Left ventricle myocardium inferior (tissue), 1 donor: ENCODE data around the gene LMNB1. TPM values are rescaled to one million over a fixed set of nuclear protein-coding genes. Genes with fewer than 3 reads are reported as not detected.
"Not testable (repeated sequence)": the region's sequence is repeated elsewhere in the genome, so short reads cannot be mapped to it uniquely, and the experiment has no call there.

Experiments
- DNase-seq: peaks from one replicate; pipeline ENCODE4 v3.0.0-alpha.2; 2020
- H3K27ac ChIP-seq: fragments of 200-600 bp; replicated peaks from 2 replicates; pipeline ENCODE4 v1.8.0; 2021
- H3K27me3 ChIP-seq: fragments of 200-600 bp; 2 replicates; pipeline ENCODE4 v1.8.0; 2021; ENCODE audit warnings: low read depth
- H3K36me3 ChIP-seq: fragments of 200-600 bp; 2 replicates; pipeline ENCODE4 v1.8.0; 2021
- H3K4me1 ChIP-seq: fragments of 200-600 bp; 2 replicates; pipeline ENCODE4 v1.8.0; 2021
- H3K4me3 ChIP-seq: fragments of 200-600 bp; 2 replicates; pipeline ENCODE4 v1.8.0; 2021; ENCODE audit warnings: mild to moderate bottlenecking, moderate library complexity
- H3K9me3 ChIP-seq: fragments of 200-600 bp; replicated peaks from 2 replicates; pipeline ENCODE4 v1.8.0; 2021
- intact Hi-C: fragments of 100-400 bp; cut with micrococcal nuclease; formaldehyde crosslinking; loops from one replicate; pipeline ENCODE4 v1.11.0; 2022
- total RNA-seq: library from RNA; stranded (reverse); fragmentation: NEBNext Ultra II Directional; extraction: Animal tissue kit (Norgen Biotek cat#: 25700); gene quantifications from one replicate; pipeline ENCODE4 v1.2.1, GENCODE V29; 2021
- TF ChIP-seq, protein P1 (sequence below): fragments of 200-600 bp; IDR thresholded peaks from 2 replicates; pipeline ENCODE4 v1.8.0; 2021; ENCODE audit warnings: antibody characterized with exemption, mild to moderate bottlenecking, borderline replicate concordance
- donor health status: DM: no; HTN: yes; CAD: no; lungs with severe emphysema.

Gene LMNB1
- total RNA-seq, 1 donor from 2014 or later = 1.8 TPM

DNA sequence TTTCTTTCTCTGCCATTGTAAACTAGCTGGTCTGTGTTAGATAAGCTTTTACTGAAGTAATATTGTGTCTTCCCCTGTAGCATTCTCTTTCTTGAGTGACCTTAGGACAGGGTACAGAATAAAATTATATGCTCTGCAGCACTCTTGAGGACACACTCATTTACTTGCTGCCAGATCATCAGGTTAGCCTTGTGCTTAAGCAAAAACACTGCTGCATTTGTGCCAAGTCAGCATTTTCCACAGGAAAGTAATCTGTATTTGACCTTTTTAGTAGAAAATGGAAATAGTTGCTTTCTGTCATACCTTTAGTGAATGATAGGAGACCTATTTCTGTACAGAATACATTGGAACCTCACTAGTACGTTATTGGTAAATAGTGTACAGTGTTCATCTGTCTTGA is 54.2 kb downstream of the LMNB1 start:
- intact Hi-C loops = loop anchor here (5.0 to 10.0 kb wide), 2 partner anchors 214 to 481 kb away; no protein-coding TSS in a partner anchor
- no peaks in the 10 kb centered on the region for H3K9me3 ChIP-seq
- no peaks in the 10 kb centered on the region for H3K27me3 ChIP-seq
- TF ChIP-seq, protein P1, sequence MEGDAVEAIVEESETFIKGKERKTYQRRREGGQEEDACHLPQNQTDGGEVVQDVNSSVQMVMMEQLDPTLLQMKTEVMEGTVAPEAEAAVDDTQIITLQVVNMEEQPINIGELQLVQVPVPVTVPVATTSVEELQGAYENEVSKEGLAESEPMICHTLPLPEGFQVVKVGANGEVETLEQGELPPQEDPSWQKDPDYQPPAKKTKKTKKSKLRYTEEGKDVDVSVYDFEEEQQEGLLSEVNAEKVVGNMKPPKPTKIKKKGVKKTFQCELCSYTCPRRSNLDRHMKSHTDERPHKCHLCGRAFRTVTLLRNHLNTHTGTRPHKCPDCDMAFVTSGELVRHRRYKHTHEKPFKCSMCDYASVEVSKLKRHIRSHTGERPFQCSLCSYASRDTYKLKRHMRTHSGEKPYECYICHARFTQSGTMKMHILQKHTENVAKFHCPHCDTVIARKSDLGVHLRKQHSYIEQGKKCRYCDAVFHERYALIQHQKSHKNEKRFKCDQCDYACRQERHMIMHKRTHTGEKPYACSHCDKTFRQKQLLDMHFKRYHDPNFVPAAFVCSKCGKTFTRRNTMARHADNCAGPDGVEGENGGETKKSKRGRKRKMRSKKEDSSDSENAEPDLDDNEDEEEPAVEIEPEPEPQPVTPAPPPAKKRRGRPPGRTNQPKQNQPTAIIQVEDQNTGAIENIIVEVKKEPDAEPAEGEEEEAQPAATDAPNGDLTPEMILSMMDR = no peak
- no peak for DNase-seq
- H3K36me3 ChIP-seq = no peaks in the 10 kb centered on the region
- H3K27ac ChIP-seq = no peak overlapping the region
- no peak overlapping the region for H3K4me3 ChIP-seq
- no peaks in the 10 kb centered on the region for H3K4me1 ChIP-seq

DNA sequence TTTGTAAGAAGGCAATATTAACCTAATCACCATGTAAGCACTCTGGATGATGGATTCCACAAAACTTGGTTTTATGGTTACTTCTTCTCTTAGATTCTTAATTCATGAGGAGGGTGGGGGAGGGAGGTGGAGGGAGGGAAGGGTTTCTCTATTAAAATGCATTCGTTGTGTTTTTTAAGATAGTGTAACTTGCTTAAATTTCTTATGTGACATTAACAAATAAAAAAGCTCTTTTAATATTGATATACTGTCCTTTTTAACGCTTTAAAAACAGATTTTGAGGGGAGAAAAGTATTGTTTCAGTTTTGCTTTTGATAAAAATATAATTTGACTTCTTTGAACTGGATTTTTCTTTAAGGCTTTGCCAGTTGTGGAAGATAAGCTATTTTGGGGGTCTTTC is 59.8 kb downstream of the LMNB1 start:
- Histone ChIP-seq H3K36me3 (no peaks in the 10 kb centered on the region), H3K4me1 (no peaks in the 10 kb centered on the region), H3K9me3 (no peaks in the 10 kb centered on the region), H3K27ac (no peak overlapping the region), H3K4me3 (no peak overlapping the region), H3K27me3 (no peaks in the 10 kb centered on the region)
- no peak for DNase-seq
- TF ChIP-seq, protein P1 = no peak
- intact Hi-C loops = loop anchor here (10.0 kb wide), 1 partner anchor 208 kb away; no protein-coding TSS in a partner anchor

DNA sequence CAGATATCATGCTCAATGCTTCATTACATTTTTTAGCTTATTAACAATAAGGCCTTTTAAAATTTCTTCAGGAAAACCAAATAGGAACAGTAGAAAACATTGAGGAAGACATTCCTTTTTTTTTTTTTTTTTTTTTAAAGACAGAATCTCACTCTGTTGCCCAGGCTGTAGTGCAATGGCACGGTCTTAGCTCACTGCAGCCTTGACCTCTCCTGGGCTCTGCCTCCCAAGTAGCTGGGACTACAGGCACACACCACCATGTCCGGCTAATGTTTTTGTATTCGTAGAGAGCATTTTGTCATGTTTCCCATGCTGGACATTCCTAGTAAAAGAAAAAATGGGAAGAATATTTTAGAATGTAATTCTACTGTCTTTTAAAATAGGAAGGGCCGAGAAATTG is 60.3 kb downstream of the LMNB1 start:
- Histone ChIP-seq H3K4me3 (no peak overlapping the region), H3K27me3 (no peaks in the 10 kb centered on the region), H3K4me1 (no peaks in the 10 kb centered on the region), H3K9me3 (no peaks in the 10 kb centered on the region), H3K36me3 (no peaks in the 10 kb centered on the region), H3K27ac (no peak overlapping the region)
- intact Hi-C loops = loop anchor here (10.0 kb wide), 1 partner anchor 208 kb away; no protein-coding TSS in a partner anchor
- DNase-seq = no peak
- TF ChIP-seq, protein P1 = no peak

DNA sequence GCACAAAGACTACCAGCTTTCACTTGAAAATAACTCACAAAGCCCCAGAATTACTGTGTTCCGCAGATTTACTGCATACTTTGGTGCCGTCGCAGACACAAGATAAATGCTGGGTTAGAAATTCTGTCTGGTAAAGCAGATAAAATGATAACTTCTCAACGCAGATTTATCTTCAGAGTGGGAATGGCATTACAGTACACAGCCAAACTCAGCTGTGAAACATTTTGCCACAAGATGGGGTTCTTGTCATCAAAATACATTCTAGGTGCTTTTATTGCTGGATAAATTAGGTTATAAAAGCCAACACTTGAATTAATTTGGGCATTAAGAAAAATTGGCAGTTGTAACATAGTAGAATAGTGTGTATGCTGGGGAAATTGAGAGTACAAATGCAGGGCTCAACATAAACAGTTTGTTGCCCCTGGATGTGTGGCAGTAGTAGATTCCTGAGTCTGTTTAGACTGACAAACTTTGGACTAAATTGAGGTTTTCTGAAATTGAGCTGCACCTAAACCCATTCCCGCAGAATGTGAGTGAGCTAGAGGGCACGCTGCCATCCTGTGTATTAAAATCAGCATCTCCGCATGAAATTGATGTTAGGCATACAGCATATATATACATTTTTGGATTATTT is 61.1 kb downstream of the LMNB1 start:
- H3K27ac ChIP-seq = no peak overlapping the region
- TF ChIP-seq, protein P1 = peak; percentile 72
- no peak for DNase-seq
- no peaks in the 10 kb centered on the region for H3K9me3 ChIP-seq
- H3K36me3 ChIP-seq = no peaks in the 10 kb centered on the region
- H3K27me3 ChIP-seq = no peaks in the 10 kb centered on the region
- intact Hi-C loops = loop anchor here (10.0 kb wide), 1 partner anchor 207 kb away; no protein-coding TSS in a partner anchor
- H3K4me1 ChIP-seq = no peaks in the 10 kb centered on the region
- H3K4me3 ChIP-seq = no peak overlapping the region

DNA sequence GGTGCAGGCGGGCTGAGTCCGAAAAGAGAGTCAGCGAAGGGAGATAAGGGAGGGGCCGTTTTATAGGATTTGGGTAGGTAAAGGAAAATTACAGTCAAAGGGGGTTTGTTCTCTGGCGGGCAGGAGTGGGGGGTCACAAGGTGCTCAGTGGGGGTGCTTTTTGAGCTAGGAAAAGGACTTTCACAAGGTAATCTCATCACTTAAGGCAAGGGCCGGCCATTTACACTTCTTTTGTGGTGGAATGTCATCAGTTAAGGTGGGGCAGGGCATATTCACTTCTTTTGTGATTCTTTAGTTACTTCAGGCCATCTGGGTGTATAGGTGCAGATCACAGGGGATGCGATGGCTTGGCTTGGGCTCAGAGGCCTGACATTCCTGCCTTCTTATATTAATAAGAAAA is 62.5 kb downstream of the LMNB1 start:
- DNase-seq, H3K36me3 ChIP-seq, H3K9me3 ChIP-seq, H3K27ac ChIP-seq, H3K27me3 ChIP-seq, H3K4me3 ChIP-seq, H3K4me1 ChIP-seq: not testable (repeated sequence)
- intact Hi-C loops = loop anchor here (10.0 kb wide), 1 partner anchor 205 kb away; no protein-coding TSS in a partner anchor

DNA sequence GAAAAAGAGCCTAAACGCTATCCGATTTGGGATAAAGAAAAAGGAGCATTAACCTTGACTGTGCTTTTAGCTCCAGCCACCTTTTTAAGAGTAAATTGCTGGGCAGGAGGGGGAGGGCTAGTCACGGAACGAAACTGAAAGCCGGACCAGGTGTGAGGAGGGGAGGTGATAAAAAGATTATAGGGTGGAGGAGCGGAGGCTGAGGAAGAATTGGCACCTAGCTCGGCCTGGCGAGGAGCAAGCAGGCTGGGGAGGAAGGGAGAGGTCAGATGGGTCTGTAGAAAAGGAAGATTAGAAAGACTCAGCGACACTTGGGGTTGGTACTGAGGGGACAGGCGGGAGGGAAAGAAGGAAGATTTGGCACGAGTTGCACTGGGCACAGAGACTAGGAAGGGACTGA is 66.4 kb downstream of the LMNB1 start:
- DNase-seq, H3K36me3 ChIP-seq, intact Hi-C loops, H3K27me3 ChIP-seq, H3K9me3 ChIP-seq, H3K4me3 ChIP-seq, H3K27ac ChIP-seq: not testable (repeated sequence)
- peaks cover 29% of the 10 kb centered on the region for H3K4me1 ChIP-seq

DNA sequence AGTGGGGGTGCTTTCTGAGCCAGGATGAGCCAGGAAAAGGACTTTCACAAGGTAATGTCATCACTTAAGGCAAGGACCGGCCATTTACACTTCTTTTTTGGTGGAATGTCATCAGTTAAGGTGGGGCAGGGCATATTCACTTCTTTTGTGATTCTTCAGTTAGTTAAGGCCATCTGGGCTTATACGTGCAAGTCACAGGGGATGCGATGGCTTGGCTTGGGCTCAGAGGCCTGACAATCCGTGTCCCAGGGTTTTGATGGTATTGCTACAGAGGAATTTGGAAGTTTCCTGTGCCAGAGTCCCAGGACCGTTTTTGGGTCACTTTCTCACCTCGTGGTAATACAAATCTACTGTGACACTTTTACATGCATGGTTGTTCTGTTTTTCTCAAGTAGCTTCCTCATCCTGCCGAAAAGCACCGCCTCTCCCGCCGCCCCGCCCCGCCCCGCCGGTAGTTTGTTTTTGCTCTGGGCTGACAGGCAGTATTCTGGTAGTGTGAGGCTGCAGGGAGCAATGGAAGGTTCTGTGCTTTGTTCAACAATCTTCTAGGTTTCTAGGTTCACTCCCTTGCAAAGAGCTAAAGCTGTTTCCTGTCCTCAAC is 68.6 kb downstream of the LMNB1 start:
- H3K36me3 ChIP-seq, H3K9me3 ChIP-seq, H3K27me3 ChIP-seq, intact Hi-C loops: not testable (repeated sequence)
- Histone ChIP-seq H3K4me3 (peak overlapping the region; percentile 17), H3K4me1 (peaks cover 43% of the 10 kb centered on the region), H3K27ac (peak overlapping the region; percentile 74)
- peak; percentile 56 for DNase-seq
